SK-N-SH (cell line): ENCODE results near the gene PPP3R1.

Source experiments
- ELF1 ChIP-seq: IDR thresholded peaks from 2 replicates; pipeline ENCODE4 v1.4.0; 2012
- FOXJ3 ChIP-seq: sonication (generic); formaldehyde crosslinking; IDR thresholded peaks from 2 replicates; pipeline ENCODE4 v1.5.1; 2020; ENCODE audit warnings: mild to moderate bottlenecking, missing genetic modification reagents
- JUND ChIP-seq: IDR thresholded peaks from 2 replicates; pipeline ENCODE4 v1.4.0; 2012
- NFIC ChIP-seq: IDR thresholded peaks from 2 replicates; pipeline ENCODE4 v1.4.0; 2012; ENCODE audit warnings: borderline replicate concordance
- NRF1 ChIP-seq: IDR thresholded peaks from 2 replicates; pipeline ENCODE4 v1.6.1; 2012; ENCODE audit warnings: low read depth, mild to moderate bottlenecking, low read length
- POLR2AphosphoS5 ChIP-seq: IDR thresholded peaks from 2 replicates; pipeline ENCODE4 v1.6.1; 2012; ENCODE audit warnings: low read depth, low read length
- RCOR1 ChIP-seq: fragments of 150-350 bp; IDR thresholded peaks from 2 replicates; pipeline ENCODE4 v1.6.1; 2017; ENCODE audit warnings: antibody characterized with exemption, low read length
- TAF1 ChIP-seq: IDR thresholded peaks from 2 replicates; pipeline ENCODE4 v1.6.1; 2012; ENCODE audit warnings: low read depth, mild to moderate bottlenecking, low read length, moderate library complexity, borderline replicate concordance
- TCF12 ChIP-seq: IDR thresholded peaks from 2 replicates; pipeline ENCODE4 v1.4.0; 2012
- TEAD4 ChIP-seq: IDR thresholded peaks from 2 replicates; pipeline ENCODE4 v1.4.0; 2012; ENCODE audit warnings: mild to moderate bottlenecking, borderline replicate concordance; ENCODE audit not compliant: insufficient read depth
- YY1 ChIP-seq: IDR thresholded peaks from 2 replicates; pipeline ENCODE4 v1.4.0; 2012; ENCODE audit warnings: low read depth, mild to moderate bottlenecking
- TF ChIP-seq, protein P1 (sequence below): fragments of 200-600 bp; sonication (generic); IDR thresholded peaks from 2 replicates; pipeline ENCODE4 v1.6.1; 2017; ENCODE audit warnings: antibody characterized with exemption, mild to moderate bottlenecking, moderate library complexity
- TF ChIP-seq, protein P2 (sequence below): IDR thresholded peaks from 2 replicates; pipeline ENCODE4 v1.4.0; 2012; ENCODE audit warnings: low read depth
- TF ChIP-seq, protein P3 (sequence below): IDR thresholded peaks from 2 replicates; pipeline ENCODE4 v1.4.0; 2012; ENCODE audit warnings: low read depth, borderline replicate concordance

DNA sequence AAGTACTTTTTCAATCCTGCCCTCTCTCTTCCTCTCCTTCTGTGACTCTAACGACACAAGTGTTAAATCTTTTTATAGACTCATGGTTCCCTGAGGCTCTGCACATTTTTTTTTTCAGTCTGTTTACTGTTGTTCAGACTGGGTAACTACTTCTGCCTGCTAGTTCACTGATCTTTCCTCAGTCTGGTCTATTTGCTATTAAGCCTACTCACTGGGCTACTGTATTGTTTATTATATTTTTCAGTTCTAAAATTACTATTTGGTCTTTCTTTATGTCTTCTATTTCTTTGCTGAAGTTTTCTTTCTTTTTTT, 21.3 kb downstream of the PPP3R1 start:
- TF ChIP-seq JUND, result no peak
- TF ChIP-seq, protein P1, sequence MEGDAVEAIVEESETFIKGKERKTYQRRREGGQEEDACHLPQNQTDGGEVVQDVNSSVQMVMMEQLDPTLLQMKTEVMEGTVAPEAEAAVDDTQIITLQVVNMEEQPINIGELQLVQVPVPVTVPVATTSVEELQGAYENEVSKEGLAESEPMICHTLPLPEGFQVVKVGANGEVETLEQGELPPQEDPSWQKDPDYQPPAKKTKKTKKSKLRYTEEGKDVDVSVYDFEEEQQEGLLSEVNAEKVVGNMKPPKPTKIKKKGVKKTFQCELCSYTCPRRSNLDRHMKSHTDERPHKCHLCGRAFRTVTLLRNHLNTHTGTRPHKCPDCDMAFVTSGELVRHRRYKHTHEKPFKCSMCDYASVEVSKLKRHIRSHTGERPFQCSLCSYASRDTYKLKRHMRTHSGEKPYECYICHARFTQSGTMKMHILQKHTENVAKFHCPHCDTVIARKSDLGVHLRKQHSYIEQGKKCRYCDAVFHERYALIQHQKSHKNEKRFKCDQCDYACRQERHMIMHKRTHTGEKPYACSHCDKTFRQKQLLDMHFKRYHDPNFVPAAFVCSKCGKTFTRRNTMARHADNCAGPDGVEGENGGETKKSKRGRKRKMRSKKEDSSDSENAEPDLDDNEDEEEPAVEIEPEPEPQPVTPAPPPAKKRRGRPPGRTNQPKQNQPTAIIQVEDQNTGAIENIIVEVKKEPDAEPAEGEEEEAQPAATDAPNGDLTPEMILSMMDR, result no peak
- no peak for TF ChIP-seq ELF1
- TF ChIP-seq RCOR1, result no peak
- no peak for TF ChIP-seq NRF1
- TF ChIP-seq, protein P2, sequence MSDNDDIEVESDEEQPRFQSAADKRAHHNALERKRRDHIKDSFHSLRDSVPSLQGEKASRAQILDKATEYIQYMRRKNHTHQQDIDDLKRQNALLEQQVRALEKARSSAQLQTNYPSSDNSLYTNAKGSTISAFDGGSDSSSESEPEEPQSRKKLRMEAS, result no peak
- no peak for TF ChIP-seq TEAD4
- TF ChIP-seq POLR2AphosphoS5, result no peak
- no peak for TF ChIP-seq YY1
- no peak for TF ChIP-seq NFIC
- no peak for TF ChIP-seq TCF12
- no peak for TF ChIP-seq FOXJ3
- TF ChIP-seq, protein P3, sequence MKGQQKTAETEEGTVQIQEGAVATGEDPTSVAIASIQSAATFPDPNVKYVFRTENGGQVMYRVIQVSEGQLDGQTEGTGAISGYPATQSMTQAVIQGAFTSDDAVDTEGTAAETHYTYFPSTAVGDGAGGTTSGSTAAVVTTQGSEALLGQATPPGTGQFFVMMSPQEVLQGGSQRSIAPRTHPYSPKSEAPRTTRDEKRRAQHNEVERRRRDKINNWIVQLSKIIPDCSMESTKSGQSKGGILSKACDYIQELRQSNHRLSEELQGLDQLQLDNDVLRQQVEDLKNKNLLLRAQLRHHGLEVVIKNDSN, result no peak
- TF ChIP-seq TAF1, result no peak
